Epithelial cell of proximal tubule (primary cell): ENCODE data around the gene CSNK2A2. TPM values are rescaled to one million over a fixed set of nuclear protein-coding genes. Genes with fewer than 3 reads are reported as not detected.

Experiments
- DNase-seq: peaks from one replicate; pipeline ENCODE4 v3.0.0-alpha.2; 2011; ENCODE audit warnings: low read depth
- H3K4me3 ChIP-seq: 2 replicates; pipeline ENCODE4 v1.5.1; 2011; ENCODE audit warnings: low read depth, mild to moderate bottlenecking, low read length
- total RNA-seq: library from RNA; depleted of rRNA; stranded (reverse); fragments of >200 nt; gene quantifications from 2 replicates; pipeline ENCODE4 v1.2.3, GENCODE V29; 2015
- TF ChIP-seq, protein P1 (sequence below): conservative IDR thresholded peaks from 2 replicates; pipeline ENCODE4 v1.5.1; 2012; ENCODE audit warnings: low read depth, mild to moderate bottlenecking, low read length

Gene CSNK2A2
- total RNA-seq, 1 donor from 2014 or later: 20.2 TPM

- TF ChIP-seq, protein P1, sequence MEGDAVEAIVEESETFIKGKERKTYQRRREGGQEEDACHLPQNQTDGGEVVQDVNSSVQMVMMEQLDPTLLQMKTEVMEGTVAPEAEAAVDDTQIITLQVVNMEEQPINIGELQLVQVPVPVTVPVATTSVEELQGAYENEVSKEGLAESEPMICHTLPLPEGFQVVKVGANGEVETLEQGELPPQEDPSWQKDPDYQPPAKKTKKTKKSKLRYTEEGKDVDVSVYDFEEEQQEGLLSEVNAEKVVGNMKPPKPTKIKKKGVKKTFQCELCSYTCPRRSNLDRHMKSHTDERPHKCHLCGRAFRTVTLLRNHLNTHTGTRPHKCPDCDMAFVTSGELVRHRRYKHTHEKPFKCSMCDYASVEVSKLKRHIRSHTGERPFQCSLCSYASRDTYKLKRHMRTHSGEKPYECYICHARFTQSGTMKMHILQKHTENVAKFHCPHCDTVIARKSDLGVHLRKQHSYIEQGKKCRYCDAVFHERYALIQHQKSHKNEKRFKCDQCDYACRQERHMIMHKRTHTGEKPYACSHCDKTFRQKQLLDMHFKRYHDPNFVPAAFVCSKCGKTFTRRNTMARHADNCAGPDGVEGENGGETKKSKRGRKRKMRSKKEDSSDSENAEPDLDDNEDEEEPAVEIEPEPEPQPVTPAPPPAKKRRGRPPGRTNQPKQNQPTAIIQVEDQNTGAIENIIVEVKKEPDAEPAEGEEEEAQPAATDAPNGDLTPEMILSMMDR: no peak
- DNase-seq: no peak
- H3K4me3 ChIP-seq: no peak overlapping the region
Measured at GRCh38 chr16:58194790-58195189, 3.1 kb downstream of the CSNK2A2 start.

GRCh38 chr16:58187665-58188421 lies 10.1 kb downstream of the CSNK2A2 start:
- H3K4me3 ChIP-seq: no peak overlapping the region
- TF ChIP-seq, protein P1: no peak
- DNase-seq: no peak

- peak; percentile 18 for DNase-seq
- no peak overlapping the region for H3K4me3 ChIP-seq
- TF ChIP-seq, protein P1: no peak
Measured at GRCh38 chr16:58187092-58187491, 10.8 kb downstream of the CSNK2A2 start.

DNA sequence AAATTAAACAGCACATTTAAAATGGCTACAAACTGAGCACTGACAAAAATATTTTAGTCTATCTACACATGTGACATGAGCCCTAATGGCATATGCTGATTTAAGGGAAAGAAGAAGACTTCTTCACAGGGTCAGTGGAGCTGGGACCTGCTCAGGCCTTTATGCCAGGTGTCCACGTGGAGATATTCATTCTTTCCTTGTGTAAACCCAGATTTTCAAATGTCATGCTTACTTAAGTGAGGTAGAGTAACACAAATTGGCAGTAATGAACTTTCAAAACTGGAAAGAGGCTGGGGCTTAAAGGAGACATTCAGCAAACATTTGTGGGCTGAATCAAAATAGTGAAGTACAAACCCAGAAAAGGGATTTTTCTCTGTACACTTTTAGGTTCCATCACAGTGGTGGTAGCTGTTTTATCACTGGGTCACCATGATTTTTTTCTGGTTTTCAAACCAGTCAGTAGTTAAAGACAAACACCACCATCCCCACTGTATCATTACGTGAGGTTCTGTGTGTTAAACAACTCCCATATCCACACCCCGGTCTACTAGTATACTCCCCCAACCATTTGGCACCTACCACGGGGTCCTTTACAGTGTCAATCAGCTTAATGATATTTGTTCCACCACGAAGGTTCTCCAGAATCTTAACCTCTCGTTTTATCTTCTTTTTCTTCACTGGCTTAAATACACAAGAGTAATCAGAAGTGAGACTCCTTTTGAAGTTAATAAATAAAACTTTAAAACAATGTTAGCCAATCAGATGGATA lies 11.5 kb downstream of the CSNK2A2 start:
- TF ChIP-seq, protein P1: no peak
- no peak for DNase-seq
- no peak overlapping the region for H3K4me3 ChIP-seq

DNA sequence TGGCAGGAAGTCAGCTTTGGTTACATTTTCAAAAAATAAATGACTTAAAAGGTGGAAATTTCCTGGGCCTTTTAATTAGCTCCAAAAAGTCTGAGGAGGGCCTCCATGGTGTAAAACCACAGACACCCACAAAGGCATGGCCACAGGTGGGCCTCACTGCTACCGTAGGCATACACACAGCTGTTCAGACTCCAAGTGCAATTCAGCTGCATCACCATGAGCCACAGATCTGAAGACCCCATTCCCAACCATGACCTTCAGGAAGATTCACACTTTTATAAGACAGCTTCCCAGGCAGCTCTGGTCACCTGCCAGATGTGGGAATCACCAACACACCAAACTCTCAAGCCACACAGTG lies 20.6 kb downstream of the CSNK2A2 start:
- no peak overlapping the region for H3K4me3 ChIP-seq
- TF ChIP-seq, protein P1: no peak
- DNase-seq: no peak

GRCh38 chr16:58176608-58177352 lies 21.1 kb downstream of the CSNK2A2 start:
- TF ChIP-seq, protein P1: no peak
- no peak overlapping the region for H3K4me3 ChIP-seq
- no peak for DNase-seq
